HG03565 (cell line): ENCODE results near the gene ZC3H12A.
"Not testable (repeated sequence)": the region's sequence is repeated elsewhere in the genome, so short reads cannot be mapped to it uniquely, and the experiment has no call there.

ENCODE experiments used
- ATAC-seq: cut with Tn5 transposase; IDR thresholded peaks from one replicate; pipeline ENCODE4 v1.9.1; 2021; ENCODE audit warnings: mild to moderate bottlenecking, moderate library complexity; ENCODE audit not compliant: unreplicated experiment

The ZC3H12A gene

DNA sequence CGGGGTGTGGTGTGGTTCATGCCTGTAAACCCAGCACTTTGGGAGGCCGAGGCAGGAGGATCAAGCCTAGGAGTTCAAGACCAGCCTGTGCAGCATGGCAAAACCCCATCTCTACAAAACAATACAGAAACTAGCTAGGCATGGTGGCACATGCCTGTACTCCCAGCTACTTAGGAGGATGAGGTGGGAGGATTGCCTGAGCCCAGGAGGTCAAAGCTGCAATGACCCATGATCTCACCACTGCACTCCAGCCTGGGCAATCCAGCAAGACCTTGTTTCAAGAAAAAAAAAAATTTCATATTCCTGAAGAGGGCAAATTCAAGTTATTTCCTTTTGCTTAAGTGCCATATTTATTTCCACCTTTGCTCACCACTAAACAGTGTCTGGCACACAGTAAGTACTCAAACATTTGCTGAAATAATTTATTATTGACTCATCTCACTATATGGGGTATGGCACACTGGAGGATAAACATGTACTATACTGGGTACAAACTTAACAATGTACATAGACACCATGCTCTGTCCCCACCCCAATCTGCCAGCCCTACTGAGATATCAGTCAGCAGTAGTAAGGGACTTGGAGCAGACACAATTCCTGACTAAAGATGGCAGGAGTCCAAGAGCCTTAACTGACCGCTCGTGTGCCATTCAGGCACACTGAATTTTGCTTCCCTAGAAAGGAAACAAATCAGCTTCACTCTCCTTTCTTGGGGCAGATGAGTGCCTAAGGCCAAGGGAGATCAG is 24.7 kb downstream of the ZC3H12A start:
- ATAC-seq, result no peak

- ATAC-seq, result no peak
Measured at GRCh38 chr1:37501661-37502060, 27.3 kb downstream of the ZC3H12A start.

DNA sequence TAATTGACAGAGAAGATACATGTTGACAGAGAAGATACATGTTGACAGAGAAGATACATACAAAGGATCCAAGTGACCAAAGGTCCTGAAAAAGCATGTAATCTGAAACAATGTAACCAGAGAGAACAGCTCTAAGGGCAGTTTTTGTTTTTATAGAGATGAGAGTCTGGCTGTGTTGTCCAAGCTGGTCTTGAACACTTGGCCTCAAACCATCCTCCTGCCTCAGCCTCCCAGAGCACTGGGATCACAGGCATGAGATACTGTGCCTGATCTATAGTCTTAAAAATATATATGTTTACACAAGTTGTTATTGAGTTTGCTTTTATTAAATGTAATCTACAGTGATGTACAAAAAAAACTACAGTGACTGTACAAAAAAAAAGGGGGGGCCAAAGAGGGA is 27.7 kb downstream of the ZC3H12A start:
- no peak for ATAC-seq

GRCh38 chr1:37502791-37503190 is 28.4 kb downstream of the ZC3H12A start:
- ATAC-seq, result not testable (repeated sequence)

GRCh38 chr1:37506740-37507139 is 32.4 kb downstream of the ZC3H12A start:
- ATAC-seq, result no peak

DNA sequence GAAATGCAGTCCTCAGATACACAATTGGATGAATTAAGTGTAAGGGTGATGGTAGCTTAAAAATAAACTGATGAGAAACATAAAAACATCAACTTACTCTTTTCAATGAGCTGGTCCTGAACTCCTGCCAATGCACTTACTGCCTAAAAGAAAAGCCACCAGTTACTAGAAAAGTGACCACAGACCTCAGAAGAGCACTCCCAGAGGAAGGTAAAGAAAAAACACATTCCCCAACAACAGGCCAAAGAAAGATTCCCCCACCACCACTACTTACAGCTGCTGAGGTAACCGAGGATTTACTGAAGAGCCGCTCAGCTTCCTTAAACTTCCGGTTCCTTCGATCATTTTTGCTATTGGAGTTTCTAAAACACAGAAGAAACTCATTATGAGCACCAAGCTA is 34.8 kb downstream of the ZC3H12A start:
- ATAC-seq, result no peak

GRCh38 chr1:37513795-37514349 is 39.5 kb downstream of the ZC3H12A start:
- ATAC-seq, result no peak

- ATAC-seq, result peak; percentile 80
Measured at GRCh38 chr1:37514350-37515184, 40.2 kb downstream of the ZC3H12A start, which contains the start of gene MEAF6. Gene MEAF6, minus strand, starts transcription at chr1:37514766. Its CDS starts 20 bp downstream, at chr1:37514746.

GRCh38 chr1:37515185-37516034 is 41.0 kb downstream of the ZC3H12A start:
- ATAC-seq, result no peak

GRCh38 chr1:37517569-37517968 is 43.2 kb downstream of the ZC3H12A start:
- ATAC-seq, result no peak

GRCh38 chr1:37518241-37518640 is 43.9 kb downstream of the ZC3H12A start:
- ATAC-seq, result not testable (repeated sequence)

DNA sequence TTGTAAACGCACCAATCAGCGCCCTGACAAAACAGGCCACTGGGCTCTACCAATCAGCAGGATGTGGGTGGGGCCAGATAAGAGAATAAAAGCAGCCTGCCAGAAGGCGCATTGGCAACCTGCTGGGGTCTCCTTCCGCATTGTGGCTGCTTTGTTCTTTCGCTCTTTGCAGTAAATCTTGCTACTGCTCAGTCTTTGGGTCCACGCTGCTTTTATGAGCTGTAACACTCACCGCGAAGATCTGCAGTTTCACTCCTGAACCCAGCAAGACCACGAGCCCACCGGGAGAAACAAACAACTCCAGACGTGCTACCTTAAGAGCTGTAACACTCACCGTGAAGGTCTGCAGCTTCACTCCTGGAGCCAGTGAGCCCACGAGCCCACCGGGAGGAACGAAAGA is 44.5 kb downstream of the ZC3H12A start:
- not testable (repeated sequence) for ATAC-seq

DNA sequence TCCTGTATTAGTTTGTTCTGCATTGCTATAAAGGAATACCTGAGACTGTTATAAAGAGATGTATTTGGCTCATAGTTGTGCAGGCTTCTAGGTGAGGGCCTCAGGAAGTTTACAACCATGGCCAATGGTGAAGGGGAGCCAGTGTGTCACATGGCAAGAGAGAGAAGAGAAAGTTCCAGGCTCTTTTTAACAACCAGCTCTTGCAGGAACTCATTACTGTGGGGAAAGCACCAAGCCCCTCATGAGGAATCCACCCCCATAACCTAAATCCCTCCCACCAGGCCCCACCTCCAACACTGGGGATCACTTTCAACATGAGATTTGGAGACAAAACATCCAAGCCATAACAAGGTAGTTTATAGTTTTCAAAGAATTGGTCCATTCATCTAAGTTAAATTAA is 45.2 kb downstream of the ZC3H12A start:
- no peak for ATAC-seq

DNA sequence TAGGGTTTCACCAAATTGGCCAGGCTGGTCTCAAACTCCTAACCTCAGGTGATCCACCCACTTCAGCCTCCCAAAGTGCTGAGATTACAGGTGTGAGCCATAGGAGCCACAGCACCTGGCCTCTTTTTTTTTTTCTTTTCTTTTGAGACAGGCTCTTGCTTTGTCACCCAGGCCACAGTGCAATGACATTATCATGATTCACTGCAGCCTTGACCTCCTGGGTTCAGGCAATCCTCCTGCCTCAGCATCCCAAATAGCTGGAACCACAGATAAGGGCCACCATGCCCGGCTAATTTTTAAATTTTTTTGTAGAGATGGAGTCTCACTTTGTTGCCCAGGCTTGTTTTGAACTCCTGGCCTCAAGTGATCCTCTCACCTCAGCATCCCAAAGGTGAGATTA is 55.5 kb downstream of the ZC3H12A start:
- ATAC-seq, result not testable (repeated sequence)

DNA sequence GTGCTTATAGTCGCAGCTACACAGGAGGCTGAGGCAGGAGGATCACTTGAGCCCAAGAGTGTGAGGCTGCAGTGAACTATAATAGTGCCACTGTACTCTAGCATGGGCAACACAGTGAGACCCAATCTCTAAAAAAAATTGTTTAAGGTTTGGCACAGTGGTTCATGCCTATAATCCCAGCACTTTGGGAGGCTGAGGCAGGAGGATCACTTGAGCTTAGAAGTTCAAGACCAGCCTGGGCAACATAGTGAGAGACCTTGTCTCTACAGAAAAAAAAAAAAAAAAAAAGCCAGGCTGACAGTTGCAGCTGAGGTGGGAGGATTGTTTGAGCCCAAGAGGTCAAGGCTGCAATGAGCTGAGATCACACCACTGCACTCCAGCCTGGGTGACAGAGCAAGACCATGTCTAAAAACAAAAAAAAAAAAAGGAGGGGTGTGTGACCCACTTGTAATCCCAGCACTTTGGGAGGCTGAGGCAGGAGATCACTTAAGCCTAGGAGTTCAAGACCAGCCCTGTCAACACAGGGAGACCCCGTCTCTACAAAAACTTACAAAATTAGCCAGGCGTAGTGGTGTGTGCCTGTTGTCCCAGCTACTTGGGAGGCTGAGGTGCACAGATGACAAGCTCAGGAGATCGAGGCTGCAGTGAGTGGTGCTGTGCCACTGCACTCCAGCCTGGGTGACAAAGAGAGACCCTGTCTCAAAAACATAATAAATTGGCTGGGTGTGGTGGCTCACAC is 58.2 kb downstream of the ZC3H12A start:
- ATAC-seq, result not testable (repeated sequence)

GRCh38 chr1:37533317-37534093 is 59.1 kb downstream of the ZC3H12A start:
- no peak for ATAC-seq
